ENCODE results near the gene RTP2. TPM values are rescaled to one million over a fixed set of nuclear protein-coding genes. Genes with fewer than 3 reads are reported as not detected.

Gene RTP2
- total and polyA plus RNA-seq, 9 of the 15 experiments (the other 6 are each of a cell fraction or from before 2014, with no cell fraction given): not detected

GRCh38 chr3:187738331-187739093 lies 36.2 kb upstream of the RTP2 start (continued):
- peak; percentile 87 for TF ChIP-seq VEZF1 (CRISPR knock-in tag; IDR thresholded peaks at IDR 0.05)
- no peak for TF ChIP-seq MBD1 (CRISPR knock-in tag; IDR thresholded peaks at IDR 0.05)
- peak; percentile 56; the same call in 1 of the 2 replicates for TF ChIP-seq TOE1 (IDR thresholded peaks at IDR 0.05; ENCODE audit: borderline replicate concordance)
- TF ChIP-seq TOE1 (CRISPR knock-in tag; IDR thresholded peaks at IDR 0.05; ENCODE audit: borderline replicate concordance, low read depth): no peak
- TF ChIP-seq ZNF717 (CRISPR knock-in tag; IDR thresholded peaks at IDR 0.05): no peak
- TF ChIP-seq SMC3 (conservative IDR thresholded peaks at IDR 0.05; ENCODE audit: insufficient read depth, low read depth, low read length): peak; percentile 52; the same call in 1 of the 2 replicates
- peak; percentile 48 for TF ChIP-seq BRD9 (IDR thresholded peaks at IDR 0.05; ENCODE audit: low read depth, partially characterized antibody)
- peak in 1 of 2 experiments; percentile 89; a peak in 2 of 4 replicates for TF ChIP-seq SRF (CRISPR knock-in tag; IDR thresholded peaks at IDR 0.05)
- TF ChIP-seq PHF8 (IDR thresholded peaks at IDR 0.05; ENCODE audit: borderline replicate concordance, low read length): peak; percentile 23; the same call in 1 of the 2 replicates
- peak; percentile 30; the same call in 1 of the 2 replicates for TF ChIP-seq CREM (IDR thresholded peaks at IDR 0.05; ENCODE audit: low read depth)
- no peak for TF ChIP-seq ZNF23 (CRISPR knock-in tag; IDR thresholded peaks at IDR 0.05)
- TF ChIP-seq ZNF395 (CRISPR knock-in tag; IDR thresholded peaks at IDR 0.05): peak; percentile 62; the same call in 1 of the 2 replicates
- TF ChIP-seq ZSCAN29 (IDR thresholded peaks at IDR 0.05): peak; percentile 93
- peak; percentile 74 to 87 (median 84) for TF ChIP-seq CTCF (IDR thresholded peaks at IDR 0.05 in 2 of 3, conservative IDR thresholded peaks at IDR 0.05 in 1 of 3; ENCODE audit: insufficient read depth in 2 of 3, low read depth in 1 of 3, low read length in 3 of 3)
- TF ChIP-seq NRF1 (conservative IDR thresholded peaks at IDR 0.05 in 1 of 2, IDR thresholded peaks at IDR 0.05 in 1 of 2): peak in 1 of 2 experiments; percentile 38; a peak in 2 of 4 replicates
- TF ChIP-seq CHCHD3 (CRISPR knock-in tag; IDR thresholded peaks at IDR 0.05): no peak
- no peak for TF ChIP-seq ZNF253 (CRISPR knock-in tag; conservative IDR thresholded peaks at IDR 0.05)
- peak; percentile 60 for TF ChIP-seq ETV1 (tag; conservative IDR thresholded peaks at IDR 0.05; ENCODE audit: low read depth)
- peak; percentile 37; the same call in 1 of the 2 replicates for TF ChIP-seq RB1 (IDR thresholded peaks at IDR 0.05; ENCODE audit: low read depth)

Data from K562 (cell line).